Endothelial cell of umbilical vein (primary cell): ENCODE data around the gene CXCL14. TPM values are rescaled to one million over a fixed set of nuclear protein-coding genes. Genes with fewer than 3 reads are reported as not detected.

ENCODE experiments used
- BruUV-seq: library from RNA; stranded (reverse); fragments of 400-500 nt; replicated peaks from 2 replicates; lab custom pipeline; 2021; lab: Mats Ljungman, UMichigan
- CTCF ChIA-PET: fragments of 300-600, 350-600 bp; sonication (Branson Sonifier 250); formaldehyde crosslinking; loops from one replicate; lab custom pipeline; 2021; ENCODE audit warnings: antibody characterized with exemption, inconsistent platforms; lab: Charles Lee
- POLR2A ChIA-PET: fragments of 300-600, 350-600 bp; sonication (Branson Sonifier 250); formaldehyde crosslinking; loops from one replicate; lab custom pipeline; 2021; ENCODE audit warnings: antibody characterized with exemption, inconsistent platforms; lab: Charles Lee
- DNase-seq: peaks from one replicate; pipeline ENCODE4 v3.0.0-alpha.2; 2011; ENCODE audit warnings: low read depth, low spot score
- FAIRE-seq: peaks from 2 replicates; lab custom pipeline; 2011; peaks lifted over from hg19 to GRCh38; lab: Jason Lieb, UNC
- H2AFZ ChIP-seq: 2 replicates; pipeline ENCODE4 v1.6.0; 2012; ENCODE audit warnings: low read depth, low read length, control low read depth, inconsistent platforms
- H3K27ac ChIP-seq: 2 replicates; pipeline ENCODE4 v1.5.1; 2011; ENCODE audit warnings: low read depth, mild to moderate bottlenecking, control low read depth, low read length, moderate library complexity; ENCODE audit not compliant: insufficient read depth
- H3K27me3 ChIP-seq, 2 experiments: 2 replicates each; pipeline versions ENCODE4 v1.6.0 to v1.6.1; 2011; ENCODE audit warnings: low read length in 2 of 2, mixed read lengths in 1 of 2; ENCODE audit not compliant: control insufficient read depth in 2 of 2, insufficient read depth in 2 of 2
- H3K36me3 ChIP-seq, 2 experiments: 2 replicates in 1 of 2; 3 replicates in 1 of 2; pipeline ENCODE4 v1.5.1; 2011; ENCODE audit warnings: low read length in 2 of 2, mild to moderate bottlenecking in 1 of 2, moderate library complexity in 1 of 2; ENCODE audit not compliant: control insufficient read depth in 2 of 2, insufficient read depth in 2 of 2; ENCODE audit errors: extremely low read depth in 1 of 2
- H3K4me1 ChIP-seq: 3 replicates; pipeline ENCODE4 v1.5.1; 2011; ENCODE audit warnings: mild to moderate bottlenecking, low read length; ENCODE audit not compliant: control insufficient read depth, insufficient read depth; ENCODE audit errors: extremely low read depth
- H3K4me2 ChIP-seq: 2 replicates; pipeline ENCODE4 v1.6.1; 2011; ENCODE audit warnings: low read length, control low read depth, mixed read lengths; ENCODE audit not compliant: insufficient read depth
- H3K4me3 ChIP-seq, 3 experiments: fragments of 200-600 bp in 1 of 3; sonication (generic), shearing (Covaris generic) in 1 of 3; replicated peaks in 1 of 3; 2 replicates each; pipeline ENCODE4 v1.5.1; 2011 to 2016; ENCODE audit warnings: control low read depth in 3 of 3, low read length in 3 of 3, mild to moderate bottlenecking in 2 of 3, inconsistent platforms in 1 of 3, low read depth in 1 of 3, moderate library complexity in 1 of 3; ENCODE audit not compliant: insufficient read depth in 1 of 3
- H3K79me2 ChIP-seq: 2 replicates; pipeline ENCODE4 v1.6.0; 2012; ENCODE audit warnings: low read length, inconsistent platforms; ENCODE audit not compliant: control insufficient read depth, insufficient read depth
- H3K9ac ChIP-seq: replicated peaks from 2 replicates; pipeline ENCODE3; 2011; ENCODE audit warnings: low read length, control low read depth; ENCODE audit not compliant: insufficient read depth; ENCODE audit errors: extremely low read depth
- H3K9me1 ChIP-seq: replicated peaks from 3 replicates; pipeline ENCODE4 v1.6.0; 2011; ENCODE audit warnings: mild to moderate bottlenecking, low read length; ENCODE audit not compliant: control insufficient read depth, insufficient read depth; ENCODE audit errors: extremely low read depth
- H3K9me3 ChIP-seq: replicated peaks from 2 replicates; pipeline ENCODE4 v1.5.1; 2012; ENCODE audit warnings: low read length, inconsistent platforms; ENCODE audit not compliant: control insufficient read depth, insufficient read depth
- H4K20me1 ChIP-seq: replicated peaks from 2 replicates; pipeline ENCODE3; 2011; ENCODE audit warnings: mild to moderate bottlenecking, low read length; ENCODE audit not compliant: control insufficient read depth, insufficient read depth; ENCODE audit errors: extremely low read depth
- CTCF ChIP-seq, 2 donors: IDR thresholded peaks; 1 replicate in 1 of 2; 2 replicates in 1 of 2; pipeline ENCODE4 v1.5.1; 2011; ENCODE audit warnings: low read length in 2 of 2, mild to moderate bottlenecking in 2 of 2, moderate library complexity in 2 of 2, control low read depth in 1 of 2, inconsistent platforms in 1 of 2, low read depth in 1 of 2; ENCODE audit not compliant: insufficient read depth in 1 of 2; ENCODE audit errors: extremely low read depth in 1 of 2
- EZH2 ChIP-seq: IDR thresholded peaks from 2 replicates; pipeline ENCODE4 v1.6.1; 2012; ENCODE audit warnings: borderline replicate concordance, low read depth, mild to moderate bottlenecking, moderate library complexity, low read length, inconsistent platforms; ENCODE audit not compliant: severe bottlenecking
- FOS ChIP-seq: IDR thresholded peaks from 2 replicates; pipeline ENCODE4 v1.6.1; 2011; ENCODE audit warnings: mild to moderate bottlenecking, low read length, moderate library complexity, borderline replicate concordance; ENCODE audit not compliant: insufficient read depth
- GATA2 ChIP-seq: IDR thresholded peaks from 2 replicates; pipeline ENCODE4 v1.7.0; 2011; ENCODE audit warnings: low read depth, mild to moderate bottlenecking, moderate library complexity, mixed read lengths, low read length; ENCODE audit not compliant: insufficient read length, insufficient read depth
- JUN ChIP-seq: IDR thresholded peaks from 2 replicates; pipeline ENCODE4 v1.6.1; 2011; ENCODE audit warnings: borderline replicate concordance, low read depth; ENCODE audit not compliant: insufficient read length, insufficient read depth
- MYC ChIP-seq: IDR thresholded peaks from one replicate; pipeline ENCODE4 v1.6.1; 2011; ENCODE audit warnings: mild to moderate bottlenecking, low read depth, low read length
- POLR2A ChIP-seq: IDR thresholded peaks from 2 replicates; pipeline ENCODE4 v1.6.1; 2012; ENCODE audit warnings: low read depth, mild to moderate bottlenecking, control low read depth, low read length
- POLR2AphosphoS5 ChIP-seq: IDR thresholded peaks from 2 replicates; pipeline ENCODE4 v1.6.1; 2012; ENCODE audit warnings: low read depth, mild to moderate bottlenecking, control low read depth, low read length, moderate library complexity; ENCODE audit not compliant: insufficient read depth
- dilution Hi-C: fragments of 300-500 bp; cut with MboI; formaldehyde crosslinking; loops from one replicate; pipeline ENCODE4 v1.15.0; 2019; ENCODE audit warnings: low sequenced_read_pairs; ENCODE audit not compliant: extremely low pct_ligation_motif_present
- intact Hi-C: fragments of 100-400 bp; cut with micrococcal nuclease; formaldehyde crosslinking; loops from one replicate; pipeline ENCODE4 v1.10.0; 2022
- polyA plus RNA-seq, 4 experiments: library from polyadenylated mRNA; depleted of rRNA in 3 of 4; stranded (reverse) in 3 of 4; unstranded in 1 of 4; fragments of >200 nt; gene quantifications; 2 replicates each; pipeline versions ENCODE4 v1.2.1 to v1.2.3, GENCODE V29; 2011 to 2012; ENCODE audit warnings: missing spikeins in 1 of 4
- total RNA-seq: library from RNA; stranded (reverse); gene quantifications from 2 replicates; pipeline ENCODE4 v1.2.3, GENCODE V29; 2021
- TF ChIP-seq, protein P1 (sequence below): IDR thresholded peaks from 2 replicates; pipeline ENCODE4 v1.6.1; 2011; ENCODE audit not compliant: insufficient read depth, insufficient read length

Gene CXCL14
- total and polyA plus RNA-seq, 2 donors (not counting 3 experiments of a cell fraction or from before 2014, with no cell fraction given): not detected

GRCh38 chr5:135564331-135564730 is 14.5 kb downstream of the CXCL14 start:
- Histone ChIP-seq H3K27ac (no peak overlapping the region), H2AFZ (no peak overlapping the region), H3K79me2 (no peaks in the 10 kb centered on the region), H4K20me1 (no peaks in the 10 kb centered on the region), H3K4me1 (no peaks in the 10 kb centered on the region), H3K36me3 (no peaks in the 10 kb centered on the region), H3K9me1 (no peaks in the 10 kb centered on the region), H3K9me3 (no peaks in the 10 kb centered on the region), H3K4me2 (no peak overlapping the region), H3K9ac (no peak overlapping the region), H3K4me3 (no peak overlapping the region), H3K27me3 (peaks cover 8 to 11% of the 10 kb centered on the region in 2 experiments)
- TF ChIP-seq POLR2A (no peak), EZH2 (no peak), MYC (no peak), GATA2 (no peak), CTCF (IDR thresholded peaks at IDR 0.05; ENCODE audit: extremely low read depth in 1 of 2, insufficient read depth in 1 of 2, low read depth in 1 of 2, low read length in 2 of 2) (no peak), JUN (no peak), FOS (no peak), POLR2AphosphoS5 (no peak)
- TF ChIP-seq, protein P1, sequence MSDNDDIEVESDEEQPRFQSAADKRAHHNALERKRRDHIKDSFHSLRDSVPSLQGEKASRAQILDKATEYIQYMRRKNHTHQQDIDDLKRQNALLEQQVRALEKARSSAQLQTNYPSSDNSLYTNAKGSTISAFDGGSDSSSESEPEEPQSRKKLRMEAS: no peak
- FAIRE-seq (no peak), DNase-seq (no peak)
- ChIA-PET CTCF (interaction anchor here (4.3 to 14.3 kb wide), 3 partner anchors 12 to 99 kb away, joined by 34 to 664 read pairs (median 149); partner anchors contain the start of gene CXCL14), POLR2A (no interaction called here)
- BruUV-seq: no TSS peak
- dilution Hi-C loops: loop anchor here (25.0 kb wide), 1 partner anchor 102 kb away; the partner anchor contains the start of gene TIFAB
- intact Hi-C loops: no loop called here
